GM12875 (cell line): Measurements from ENCODE around the gene ABCC6.

ENCODE experiments used
- H3K4me3 ChIP-seq: one replicate; pipeline ENCODE4 v1.5.1; 2011; ENCODE audit warnings: low read depth, low read length, control low read depth
- CTCF ChIP-seq: IDR thresholded peaks from 2 replicates; pipeline ENCODE4 v1.5.1; 2011; ENCODE audit warnings: low read depth, mild to moderate bottlenecking, control low read depth, inconsistent platforms, low read length, moderate library complexity, borderline replicate concordance; ENCODE audit not compliant: insufficient read depth

Gene ABCC6

GRCh38 chr16:16122264-16122663 lies 101.0 kb downstream of the ABCC6 start:
- no peak for TF ChIP-seq CTCF
- H3K4me3 ChIP-seq, result no peak overlapping the region

GRCh38 chr16:16121185-16121727 lies 102.0 kb downstream of the ABCC6 start:
- H3K4me3 ChIP-seq, result no peak overlapping the region
- TF ChIP-seq CTCF, result no peak

- no peak overlapping the region for H3K4me3 ChIP-seq
- TF ChIP-seq CTCF, result no peak
These were observed 102.7 kb downstream of the ABCC6 start for GRCh38 chr16:16120382-16121184.

GRCh38 chr16:16120044-16120381 lies 103.3 kb downstream of the ABCC6 start:
- TF ChIP-seq CTCF, result no peak
- H3K4me3 ChIP-seq, result no peak overlapping the region

GRCh38 chr16:16118337-16118736 lies 105.0 kb downstream of the ABCC6 start:
- no peak overlapping the region for H3K4me3 ChIP-seq
- no peak for TF ChIP-seq CTCF

GRCh38 chr16:16116841-16117240 lies 106.5 kb downstream of the ABCC6 start:
- TF ChIP-seq CTCF, result no peak
- no peak overlapping the region for H3K4me3 ChIP-seq

GRCh38 chr16:16113076-16113475 lies 110.2 kb downstream of the ABCC6 start:
- no peak overlapping the region for H3K4me3 ChIP-seq
- TF ChIP-seq CTCF, result no peak
